OCI-LY3 (cell line): ENCODE data around the gene ARHGAP6.

ENCODE experiments used
- H2AFZ ChIP-seq: fragments of 200-600, 300-600 bp; shearing (Covaris generic); 2 replicates; pipeline ENCODE4 v1.6.0; 2014; ENCODE audit warnings: antibody characterized with exemption, low read depth, low read length
- H3K27ac ChIP-seq: fragments of 200-600, 300-600 bp; sonication (generic); 2 replicates; pipeline ENCODE4 v1.5.1; 2014; ENCODE audit warnings: mild to moderate bottlenecking, low read length, moderate library complexity, mixed read lengths
- H3K27me3 ChIP-seq: fragments of 200-600, 300-600 bp; sonication (generic); 2 replicates; pipeline ENCODE4 v1.6.1; 2014; ENCODE audit warnings: low read depth, low read length, mixed read lengths
- H3K36me3 ChIP-seq: fragments of 200-600, 300-600 bp; sonication (generic); replicated peaks from 2 replicates; pipeline ENCODE3; 2014; ENCODE audit warnings: low read depth, low read length, mixed read lengths
- H3K4me1 ChIP-seq: fragments of 300-600, 200-600 bp; sonication (generic); 2 replicates; pipeline ENCODE4 v1.6.1; 2014; ENCODE audit warnings: low read length, mixed read lengths
- H3K4me2 ChIP-seq: fragments of 200-600, 300-600 bp; sonication (generic); 2 replicates; pipeline ENCODE4 v1.6.1; 2014; ENCODE audit warnings: low read length, mixed read lengths
- H3K4me3 ChIP-seq: fragments of 300-600, 200-600 bp; sonication (generic); 2 replicates; pipeline ENCODE4 v1.5.1; 2014; ENCODE audit warnings: antibody characterized with exemption, mild to moderate bottlenecking, low read length, moderate library complexity
- H3K79me2 ChIP-seq: fragments of 300-600, 200-600 bp; shearing (Covaris generic); 2 replicates; pipeline ENCODE4 v1.6.1; 2014; ENCODE audit warnings: mild to moderate bottlenecking, low read length, mixed read lengths
- H3K9ac ChIP-seq: fragments of 300-600, 200-600 bp; shearing (Covaris generic); 2 replicates; pipeline ENCODE4 v1.6.0; 2014; ENCODE audit warnings: mild to moderate bottlenecking, low read length, moderate library complexity
- H3K9me3 ChIP-seq: fragments of 200-600, 300-600 bp; shearing (Covaris generic); 2 replicates; pipeline ENCODE4 v1.6.1; 2014; ENCODE audit warnings: low read length, mixed read lengths; ENCODE audit not compliant: insufficient read depth
- H4K20me1 ChIP-seq: fragments of 200-600, 300-600 bp; sonication (generic); 2 replicates; pipeline ENCODE4 v1.6.1; 2016; ENCODE audit warnings: low read length, mixed read lengths; ENCODE audit not compliant: insufficient read depth
- CTCF ChIP-seq: fragments of 200-600, 300-600 bp; sonication (generic); IDR thresholded peaks from 2 replicates; pipeline ENCODE4 v1.5.1; 2014; ENCODE audit warnings: antibody characterized with exemption, low read length, low read depth
- EZH2phosphoT487 ChIP-seq: fragments of 200-600 bp; shearing (Covaris generic); IDR thresholded peaks from 2 replicates; pipeline ENCODE4 v1.6.1; 2018; ENCODE audit warnings: antibody characterized with exemption, mixed run types, low read depth

Gene ARHGAP6

GRCh38 chrX:11611161-11611560 is 54.6 kb downstream of the ARHGAP6 start:
- Histone ChIP-seq H3K9me3 (peaks cover 13% of the 10 kb centered on the region; the same call in 1 of the 2 replicates), H3K79me2 (no peaks in the 10 kb centered on the region), H3K27ac (no peak overlapping the region), H3K27me3 (no peaks in the 10 kb centered on the region), H3K4me3 (no peak overlapping the region), H2AFZ (no peak overlapping the region), H4K20me1 (no peaks in the 10 kb centered on the region), H3K4me2 (no peak overlapping the region), H3K36me3 (peaks cover 9% of the 10 kb centered on the region), H3K9ac (no peak overlapping the region), H3K4me1 (peaks cover 43% of the 10 kb centered on the region)
- no peak for TF ChIP-seq CTCF
- no peak for TF ChIP-seq EZH2phosphoT487

- no peak for TF ChIP-seq CTCF
- TF ChIP-seq EZH2phosphoT487 = no peak
- H2AFZ ChIP-seq = no peak overlapping the region; the same call in 1 of the 2 replicates
- peak overlapping the region; percentile 80 for H3K27ac ChIP-seq
- H3K9ac ChIP-seq = peak overlapping the region; percentile 45; the same call in 1 of the 2 replicates
- peaks cover 13% of the 10 kb centered on the region; the same call in 1 of the 2 replicates for H3K9me3 ChIP-seq
- H3K4me2 ChIP-seq = peak overlapping the region; percentile 60
- 0 out of 2 replicates have a peak overlapping the region, but pooled peaks have one; percentile 30 for H3K4me3 ChIP-seq
- H3K4me1 ChIP-seq = peaks cover 43% of the 10 kb centered on the region
- H3K36me3 ChIP-seq = peaks cover 9% of the 10 kb centered on the region
- no peaks in the 10 kb centered on the region for H3K79me2 ChIP-seq
- no peaks in the 10 kb centered on the region for H3K27me3 ChIP-seq
- no peaks in the 10 kb centered on the region for H4K20me1 ChIP-seq
Observed at GRCh38 chrX:11609109-11609508, 56.6 kb downstream of the ARHGAP6 start.

GRCh38 chrX:11606408-11606807 is 59.3 kb downstream of the ARHGAP6 start:
- no peak overlapping the region for H3K9ac ChIP-seq
- no peak overlapping the region for H3K4me3 ChIP-seq
- H3K27me3 ChIP-seq = no peaks in the 10 kb centered on the region
- H3K79me2 ChIP-seq = no peaks in the 10 kb centered on the region
- H3K4me2 ChIP-seq = no peak overlapping the region
- H4K20me1 ChIP-seq = no peaks in the 10 kb centered on the region
- no peak overlapping the region for H2AFZ ChIP-seq
- peaks cover 31% of the 10 kb centered on the region for H3K4me1 ChIP-seq
- no peak overlapping the region for H3K27ac ChIP-seq
- no peak for TF ChIP-seq EZH2phosphoT487
- no peak for TF ChIP-seq CTCF
- no peaks in the 10 kb centered on the region for H3K9me3 ChIP-seq
- no peaks in the 10 kb centered on the region for H3K36me3 ChIP-seq

GRCh38 chrX:11600578-11600977 is 65.1 kb downstream of the ARHGAP6 start:
- H4K20me1 ChIP-seq = no peaks in the 10 kb centered on the region
- no peak overlapping the region for H3K4me3 ChIP-seq
- no peaks in the 10 kb centered on the region for H3K36me3 ChIP-seq
- H3K4me2 ChIP-seq = no peak overlapping the region
- no peaks in the 10 kb centered on the region for H3K79me2 ChIP-seq
- no peak overlapping the region for H3K9ac ChIP-seq
- no peaks in the 10 kb centered on the region for H3K27me3 ChIP-seq
- TF ChIP-seq CTCF (no peak), EZH2phosphoT487 (no peak)
- H3K9me3 ChIP-seq = no peaks in the 10 kb centered on the region
- no peaks in the 10 kb centered on the region for H3K4me1 ChIP-seq
- no peak overlapping the region for H3K27ac ChIP-seq
- H2AFZ ChIP-seq = no peak overlapping the region
